Gastrocnemius medialis (tissue), 4 donors: ENCODE results near the gene F2RL2.

ENCODE experiments used
- POLR2A ChIP-seq, 2 donors: fragments of 450-650 bp; IDR thresholded peaks; one replicate each; pipeline ENCODE4 v1.6.1; 2017; ENCODE audit warnings: antibody characterized with exemption in 2 of 2, mild to moderate bottlenecking in 2 of 2, moderate library complexity in 2 of 2
- TF ChIP-seq, protein P1 (sequence below), 5 experiments: fragments of 450-650 bp in 3 of 5; fragments of 200-600 bp in 2 of 5; sonication (generic) in 2 of 5; IDR thresholded peaks in 4 of 5; conservative IDR thresholded peaks in 1 of 5; 1 replicate in 4 of 5; 2 replicates in 1 of 5; pipeline ENCODE4 v1.5.1; 2016 to 2019; ENCODE audit warnings: antibody characterized with exemption in 5 of 5, mild to moderate bottlenecking in 3 of 5, moderate library complexity in 3 of 5

DNA sequence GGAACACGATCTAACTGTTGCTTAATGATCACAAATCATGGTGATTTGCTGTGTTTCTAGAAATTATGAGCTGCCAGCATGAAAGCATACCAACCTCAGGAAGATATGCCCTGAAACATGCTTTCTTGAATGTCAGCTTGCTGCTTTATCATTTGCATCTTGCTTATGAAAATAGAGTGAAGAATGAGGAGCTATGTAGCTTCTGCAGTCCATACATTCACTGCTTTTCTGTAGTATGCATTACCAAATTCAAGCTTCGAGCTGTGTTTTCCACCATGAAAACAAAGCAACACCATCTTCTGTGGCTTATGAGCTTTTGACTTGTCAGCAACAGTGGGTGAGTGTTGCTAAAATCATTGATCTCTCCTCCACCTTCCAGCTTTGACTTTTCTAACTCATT, 16.5 kb downstream of the F2RL2 start:
- TF ChIP-seq, protein P1, sequence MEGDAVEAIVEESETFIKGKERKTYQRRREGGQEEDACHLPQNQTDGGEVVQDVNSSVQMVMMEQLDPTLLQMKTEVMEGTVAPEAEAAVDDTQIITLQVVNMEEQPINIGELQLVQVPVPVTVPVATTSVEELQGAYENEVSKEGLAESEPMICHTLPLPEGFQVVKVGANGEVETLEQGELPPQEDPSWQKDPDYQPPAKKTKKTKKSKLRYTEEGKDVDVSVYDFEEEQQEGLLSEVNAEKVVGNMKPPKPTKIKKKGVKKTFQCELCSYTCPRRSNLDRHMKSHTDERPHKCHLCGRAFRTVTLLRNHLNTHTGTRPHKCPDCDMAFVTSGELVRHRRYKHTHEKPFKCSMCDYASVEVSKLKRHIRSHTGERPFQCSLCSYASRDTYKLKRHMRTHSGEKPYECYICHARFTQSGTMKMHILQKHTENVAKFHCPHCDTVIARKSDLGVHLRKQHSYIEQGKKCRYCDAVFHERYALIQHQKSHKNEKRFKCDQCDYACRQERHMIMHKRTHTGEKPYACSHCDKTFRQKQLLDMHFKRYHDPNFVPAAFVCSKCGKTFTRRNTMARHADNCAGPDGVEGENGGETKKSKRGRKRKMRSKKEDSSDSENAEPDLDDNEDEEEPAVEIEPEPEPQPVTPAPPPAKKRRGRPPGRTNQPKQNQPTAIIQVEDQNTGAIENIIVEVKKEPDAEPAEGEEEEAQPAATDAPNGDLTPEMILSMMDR (IDR thresholded peaks at IDR 0.05 in 4 of 5, conservative IDR thresholded peaks at IDR 0.05 in 1 of 5): no peak
- TF ChIP-seq POLR2A (IDR thresholded peaks at IDR 0.05): no peak
